HG03025 (cell line): ENCODE results near the gene TPSB2.

Source experiments
- ATAC-seq: cut with Tn5 transposase; IDR thresholded peaks from one replicate; pipeline ENCODE4 v1.9.1; 2021; ENCODE audit warnings: mild to moderate bottlenecking, moderate library complexity; ENCODE audit not compliant: unreplicated experiment, low FRiP score

TPSB2 gene

GRCh38 chr16:1222553-1223354 lies 7.2 kb downstream of the TPSB2 start:
- ATAC-seq, result no peak

- ATAC-seq, result no peak
These were observed 8.1 kb downstream of the TPSB2 start for GRCh38 chr16:1221628-1222552.

GRCh38 chr16:1220841-1221627 lies 8.9 kb downstream of the TPSB2 start:
- no peak for ATAC-seq

GRCh38 chr16:1220098-1220728 lies 9.8 kb downstream of the TPSB2 start:
- ATAC-seq, result no peak

- no peak for ATAC-seq
These were observed 10.9 kb downstream of the TPSB2 start for GRCh38 chr16:1218930-1219611.

GRCh38 chr16:1218061-1218929 lies 11.7 kb downstream of the TPSB2 start:
- no peak for ATAC-seq

GRCh38 chr16:1217526-1217925 lies 12.5 kb downstream of the TPSB2 start:
- ATAC-seq, result no peak

- no peak for ATAC-seq
These were observed 13.1 kb downstream of the TPSB2 start for GRCh38 chr16:1216681-1217400.

- ATAC-seq, result no peak
These were observed 13.7 kb downstream of the TPSB2 start for GRCh38 chr16:1216296-1216619.

- ATAC-seq, result no peak
These were observed 14.2 kb downstream of the TPSB2 start for GRCh38 chr16:1215574-1216295.

- no peak for ATAC-seq
These were observed 15.3 kb downstream of the TPSB2 start for GRCh38 chr16:1214719-1215118.

GRCh38 chr16:1213796-1214372 lies 16.1 kb downstream of the TPSB2 start:
- no peak for ATAC-seq

GRCh38 chr16:1213231-1213630 lies 16.8 kb downstream of the TPSB2 start:
- no peak for ATAC-seq

- no peak for ATAC-seq
These were observed 17.3 kb downstream of the TPSB2 start for GRCh38 chr16:1212616-1213194.

- no peak for ATAC-seq
These were observed 18.3 kb downstream of the TPSB2 start for GRCh38 chr16:1211451-1212268.

- ATAC-seq, result no peak
These were observed 19.5 kb downstream of the TPSB2 start for GRCh38 chr16:1210461-1210860.
